NCI-H2196 treated with DMSO at 0.1 percent for 48 hours (cell line): ENCODE measurements around the gene KRTAP3-3.
"Not testable (repeated sequence)": the region's sequence is repeated elsewhere in the genome, so short reads cannot be mapped to it uniquely, and the experiment has no call there.

Experiments used
- DNase-seq: peaks from one replicate; lab custom pipeline; 2025; ENCODE audit not compliant: unreplicated experiment; lab: John Stamatoyannopoulos, UW

KRTAP3-3 gene

DNA sequence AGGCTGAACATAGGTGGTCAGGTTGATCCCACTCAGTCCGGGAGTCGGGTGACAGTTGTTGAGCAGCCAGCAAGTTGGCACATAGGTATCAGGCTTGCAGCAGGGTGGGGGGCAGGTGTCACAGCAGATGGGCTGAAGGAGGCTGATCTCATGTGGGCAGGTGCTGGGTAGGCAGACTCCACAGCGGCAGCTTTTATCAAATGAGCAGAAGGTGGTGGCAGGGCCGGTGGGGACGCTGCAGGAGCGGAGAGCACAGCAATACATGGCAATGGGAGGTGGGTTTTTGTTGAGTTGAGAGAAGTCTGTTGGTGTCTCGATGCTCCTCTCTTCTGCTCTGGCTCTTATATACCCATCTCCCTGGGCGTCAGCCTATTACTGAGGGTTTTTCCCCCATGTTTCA lies 14.8 kb upstream of the KRTAP3-3 start, which contains the start of gene KRTAP3-1:
KRTAP3-1 (minus strand) TSS at position 318 of the 400 bp plus-strand sequence; CDS start at position 264, 54 bp downstream.
- DNase-seq = no peak

DNA sequence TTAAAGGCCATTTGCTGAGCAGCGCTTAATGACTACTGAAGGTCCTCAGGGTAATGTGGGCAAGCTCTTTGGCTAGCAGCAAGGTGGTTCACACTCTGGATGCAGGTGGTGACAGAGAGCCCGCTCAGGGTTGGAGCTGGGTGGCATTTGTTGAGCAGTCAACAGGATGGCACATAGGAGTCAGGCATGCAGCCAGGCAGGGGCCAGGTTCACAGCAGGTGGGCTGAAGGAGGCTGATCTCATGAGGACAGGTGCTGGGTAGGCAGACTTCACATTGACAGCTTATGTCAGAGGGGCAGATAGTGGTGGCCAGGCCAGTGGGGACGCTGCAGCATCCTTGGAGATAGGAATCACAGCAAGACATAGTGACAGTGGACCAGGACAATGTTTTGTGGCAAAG lies 10.4 kb upstream of the KRTAP3-3 start:
- DNase-seq = no peak

DNA sequence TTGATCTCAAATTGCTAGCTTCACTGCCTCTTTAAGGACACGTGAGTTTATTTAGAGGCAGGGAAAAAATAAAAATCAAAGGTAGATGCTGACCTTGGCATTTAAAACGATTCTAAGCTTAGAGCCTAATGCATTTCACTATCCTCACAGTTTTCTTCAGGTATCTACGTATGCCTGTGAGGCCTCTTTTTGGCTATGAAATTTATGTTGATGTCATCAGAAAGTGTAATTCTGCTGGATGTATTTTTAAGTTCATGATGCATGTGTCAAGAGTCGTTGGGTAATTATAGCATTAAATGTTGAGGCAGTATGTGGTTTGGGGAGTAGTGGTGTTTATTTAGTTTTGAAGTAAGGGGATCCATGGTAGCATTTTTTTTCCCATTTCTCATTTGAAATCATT lies 10.0 kb upstream of the KRTAP3-3 start:
- DNase-seq = no peak

DNA sequence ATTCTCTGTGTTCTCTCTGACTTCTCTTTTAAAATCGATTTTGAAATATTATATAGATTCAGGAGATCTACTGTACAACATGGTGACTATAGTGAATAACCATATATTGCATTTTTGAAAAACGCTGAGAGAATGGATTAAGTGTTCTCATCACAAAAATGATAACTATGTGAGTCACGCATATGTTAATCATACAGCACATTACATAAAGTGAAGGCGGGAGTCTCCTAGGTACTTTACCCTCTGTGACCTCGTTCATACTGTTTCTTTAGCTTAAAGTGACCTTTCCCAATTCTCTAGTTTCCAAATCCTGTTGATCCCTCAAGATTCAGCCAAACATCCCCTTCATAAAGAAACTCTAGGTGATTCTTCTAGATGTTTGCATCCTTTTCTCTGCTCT lies 8.8 kb upstream of the KRTAP3-3 start:
- no peak for DNase-seq

DNA sequence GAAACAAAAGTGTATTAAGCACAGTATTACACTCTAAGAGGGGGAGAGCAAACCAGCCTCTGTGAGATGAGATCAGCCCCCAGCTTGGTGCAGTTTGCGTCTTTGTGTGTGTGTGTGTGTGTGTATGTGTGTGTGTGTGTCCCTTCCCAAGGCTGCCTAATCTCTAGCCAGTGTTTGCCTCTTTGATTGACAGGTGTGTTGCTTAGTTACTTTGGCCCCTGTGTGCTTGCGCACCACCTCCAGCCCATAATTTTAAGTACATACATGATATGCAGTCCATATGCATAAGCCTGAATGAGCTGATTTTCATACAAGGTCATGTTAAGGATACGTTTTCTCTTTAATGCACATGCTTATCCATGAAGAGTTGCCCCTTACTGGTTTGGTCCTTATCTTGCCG lies 7.8 kb upstream of the KRTAP3-3 start:
- no peak for DNase-seq

DNA sequence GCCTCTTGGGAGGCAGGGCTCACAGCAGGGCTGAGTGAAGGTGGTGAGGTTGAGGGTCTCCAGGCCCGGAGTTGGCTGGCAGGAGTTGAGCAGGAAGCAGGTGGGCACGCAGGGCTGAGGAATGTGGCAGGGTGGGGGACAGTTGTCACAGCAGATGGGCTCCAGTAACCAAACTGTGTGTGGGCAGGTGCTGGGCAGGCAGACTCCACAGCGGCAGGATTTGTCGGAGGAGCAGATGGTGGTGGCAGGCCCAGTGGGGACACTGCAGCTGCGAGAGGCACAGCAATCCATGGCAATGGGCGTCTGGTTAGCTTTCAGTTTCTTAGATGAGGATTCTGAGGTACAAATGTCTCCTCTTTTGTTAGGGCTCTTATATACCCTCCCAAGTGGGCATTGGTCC lies 5.6 kb upstream of the KRTAP3-3 start, which contains the start of gene KRTAP3-2:
KRTAP3-2 (minus strand) TSS at position 344 of the 400 bp plus-strand sequence; CDS start at position 291, 53 bp downstream.
- DNase-seq = not testable (repeated sequence)

DNA sequence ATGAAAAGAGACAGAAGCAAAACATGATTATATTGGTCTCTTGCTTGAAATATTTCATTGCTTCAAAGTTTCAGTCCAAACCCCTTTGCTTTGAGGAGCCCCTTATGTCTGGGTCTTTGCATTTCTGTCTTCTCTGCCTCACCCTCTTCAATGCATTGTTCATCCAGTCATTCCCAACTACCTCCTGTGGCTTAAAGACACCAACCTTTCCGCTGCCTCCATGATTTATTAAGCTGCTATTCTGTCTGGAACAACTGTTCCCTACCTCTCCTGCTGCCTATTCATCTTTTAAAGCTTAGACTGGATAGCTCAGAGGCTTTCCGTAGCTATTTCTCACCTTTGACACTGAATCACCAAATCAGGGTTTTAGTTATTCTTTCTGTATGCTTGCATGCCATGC lies 3.4 kb upstream of the KRTAP3-3 start:
- no peak for DNase-seq

DNA sequence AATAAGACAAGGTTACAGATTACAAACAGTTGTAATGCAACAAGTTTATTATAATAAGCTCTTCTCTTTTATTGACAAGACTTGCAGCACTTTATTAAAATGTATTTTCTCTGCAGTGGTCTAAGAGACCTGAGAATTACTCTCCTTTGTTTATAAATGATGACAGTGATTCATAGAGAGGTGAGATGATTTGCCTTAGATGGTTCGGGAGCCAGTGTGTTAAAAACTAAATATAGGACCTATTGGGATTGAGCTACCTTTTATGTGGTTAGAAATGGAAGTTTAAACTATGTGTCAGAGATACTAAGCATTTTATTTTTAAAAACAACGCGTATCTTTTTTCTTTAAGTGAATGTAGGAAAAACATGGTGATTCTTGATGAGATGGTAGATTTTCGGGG lies 2.9 kb upstream of the KRTAP3-3 start:
- DNase-seq = no peak

DNA sequence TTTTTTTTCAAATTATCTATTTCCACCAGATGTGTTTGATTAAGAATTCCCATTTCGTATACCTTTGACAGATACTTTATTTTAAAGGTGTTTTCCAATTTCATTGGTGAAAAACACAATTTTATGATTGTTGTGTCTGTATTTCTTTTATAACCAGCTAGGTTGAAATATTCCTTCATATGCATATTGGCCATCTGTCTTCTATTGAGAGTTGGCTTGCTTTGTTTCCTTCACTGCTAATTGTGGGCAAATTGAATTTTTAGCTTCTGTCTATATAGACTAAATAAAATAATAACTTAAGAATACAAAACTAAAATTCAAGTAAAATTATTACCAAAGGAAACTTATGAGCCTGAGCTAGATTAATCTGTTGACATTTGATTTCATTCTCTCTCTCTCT lies 1.2 kb upstream of the KRTAP3-3 start:
- DNase-seq = no peak

DNA sequence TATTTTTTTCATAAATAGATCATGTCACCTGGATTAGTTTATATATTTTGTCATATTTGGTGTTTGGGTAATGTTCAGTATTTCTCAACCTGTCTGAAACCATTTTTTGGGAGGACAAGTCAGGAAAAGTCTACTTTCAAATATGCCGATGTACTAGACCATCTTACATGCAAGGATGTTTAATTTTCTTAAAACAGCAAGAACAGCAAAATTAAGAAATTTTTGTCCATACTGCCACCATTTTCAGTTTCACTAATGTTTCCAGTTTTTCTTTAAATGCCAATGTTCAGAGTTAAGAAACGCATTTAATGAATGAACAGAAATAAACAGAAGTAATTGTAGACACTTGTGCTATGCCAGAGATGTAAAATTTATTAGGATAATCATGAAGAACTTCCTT lies 880 bp downstream of the KRTAP3-3 start:
- no peak for DNase-seq

DNA sequence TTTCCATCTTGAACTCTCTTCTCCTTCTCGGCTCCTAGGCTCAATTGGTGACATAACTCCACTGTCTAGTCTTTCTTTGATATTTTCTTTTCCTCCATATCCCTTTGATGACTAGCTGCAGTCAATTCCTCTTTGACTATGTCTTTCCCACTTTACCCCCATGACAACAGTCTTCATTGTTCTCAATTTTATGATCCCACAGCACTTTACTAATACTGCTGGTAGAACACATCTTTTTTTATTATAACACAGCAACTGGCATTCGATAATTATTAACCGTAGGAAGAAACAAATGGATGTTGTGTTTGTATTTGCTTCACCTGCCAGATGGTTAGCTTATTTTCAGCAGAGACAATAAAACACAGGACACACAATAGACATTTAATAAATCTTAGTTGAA lies 1.3 kb downstream of the KRTAP3-3 start:
- DNase-seq = no peak

DNA sequence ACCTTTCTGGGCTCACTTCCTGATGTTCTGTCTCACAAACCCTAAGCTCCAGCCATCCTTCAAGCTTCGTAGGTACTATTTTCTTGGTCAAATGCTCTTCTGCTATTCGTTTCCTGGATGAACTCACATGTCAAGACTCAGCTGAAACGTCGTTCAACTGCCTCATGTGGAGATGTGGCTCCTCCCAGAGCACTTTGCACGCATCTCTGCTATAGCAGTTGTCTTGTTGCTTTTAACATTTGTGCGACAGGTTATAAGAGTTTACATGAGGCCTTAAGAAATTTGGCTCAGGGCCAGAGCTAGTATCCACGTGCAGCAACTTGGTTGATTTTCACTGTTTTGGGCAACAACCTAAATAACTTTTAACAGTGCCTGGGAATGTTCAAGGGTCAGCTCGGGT lies 7.0 kb downstream of the KRTAP3-3 start:
- no peak for DNase-seq

DNA sequence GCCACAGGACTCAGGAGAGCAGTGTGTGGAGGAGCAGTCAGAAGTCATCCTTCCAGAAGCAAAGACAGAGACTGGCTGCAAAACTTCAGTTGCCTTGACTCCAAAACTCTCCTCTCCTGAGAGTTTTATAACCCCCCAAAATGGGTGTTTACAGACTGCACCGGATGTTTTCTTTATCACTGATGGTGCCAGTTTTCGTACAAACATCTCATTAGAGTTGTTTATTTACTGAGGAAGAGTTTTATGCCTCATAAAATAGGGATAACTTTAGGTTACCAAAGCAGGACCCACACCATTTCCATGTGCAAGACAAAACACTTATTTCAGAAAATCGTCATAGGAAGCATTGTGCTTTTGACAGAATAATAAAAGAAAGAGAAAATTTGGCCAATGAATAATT lies 9.7 kb downstream of the KRTAP3-3 start, which contains the start of gene KRT40:
KRT40 (minus strand) TSS at position 101 of the 400 bp plus-strand sequence; CDS start at position 48, 53 bp downstream.
- DNase-seq = no peak

DNA sequence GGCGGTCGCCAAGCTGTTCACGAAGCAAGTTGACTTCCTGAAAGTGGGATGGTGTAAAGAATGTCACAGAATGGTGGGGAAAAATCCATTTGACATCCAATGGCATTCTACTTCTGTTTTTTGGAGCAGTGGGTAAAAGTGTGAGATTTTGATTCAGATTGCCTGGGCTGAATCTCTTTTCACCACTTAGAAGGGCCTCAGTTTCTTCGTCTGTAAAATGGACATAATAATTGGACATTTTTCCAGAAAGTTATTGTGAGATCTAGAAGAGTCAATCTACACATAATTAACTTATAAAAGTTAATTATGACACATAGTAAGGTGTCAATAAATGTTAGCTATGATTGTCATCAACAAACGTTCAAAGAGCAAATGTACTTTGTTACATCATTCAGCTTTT lies 12.8 kb downstream of the KRTAP3-3 start:
- DNase-seq = no peak

DNA sequence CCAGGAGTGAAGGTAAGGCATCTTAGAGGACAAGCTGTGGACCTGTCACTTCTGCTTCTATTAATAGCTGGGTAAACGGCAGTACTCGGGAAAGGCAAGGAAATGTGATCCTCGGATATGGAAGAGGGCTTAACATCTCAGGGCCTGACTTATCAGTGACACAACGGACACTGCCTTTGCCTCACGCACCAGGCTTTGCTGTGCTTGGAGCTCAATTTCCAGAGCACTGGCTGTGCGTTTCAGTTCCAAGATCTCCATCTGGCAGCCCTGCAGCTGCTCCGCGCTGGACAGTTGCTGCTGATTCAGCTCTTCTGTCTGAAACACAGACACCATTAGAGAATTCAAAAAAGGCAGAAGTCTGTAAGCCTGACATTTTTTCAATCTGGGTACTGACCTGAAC lies 13.4 kb downstream of the KRTAP3-3 start:
- peak; percentile 3 for DNase-seq

DNA sequence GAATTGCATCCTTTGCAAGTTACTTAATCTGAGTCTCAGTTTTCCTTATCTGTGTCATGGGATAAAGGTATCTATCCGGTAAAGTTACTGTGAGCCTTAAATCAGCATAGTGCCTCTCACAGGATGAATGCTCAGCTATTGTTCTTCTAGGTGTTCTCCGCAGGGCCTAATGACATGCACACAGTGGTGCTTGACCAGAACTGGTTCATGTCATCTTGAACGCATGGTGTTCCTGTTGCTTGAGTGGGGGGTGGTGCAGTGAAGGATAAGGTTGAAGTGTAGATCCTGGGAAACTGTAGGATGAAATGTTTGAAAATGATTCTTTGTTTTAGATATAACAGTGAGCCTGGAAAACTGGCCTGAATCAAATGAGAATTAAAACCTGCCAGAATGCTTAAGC lies 13.8 kb downstream of the KRTAP3-3 start:
- DNase-seq = no peak

DNA sequence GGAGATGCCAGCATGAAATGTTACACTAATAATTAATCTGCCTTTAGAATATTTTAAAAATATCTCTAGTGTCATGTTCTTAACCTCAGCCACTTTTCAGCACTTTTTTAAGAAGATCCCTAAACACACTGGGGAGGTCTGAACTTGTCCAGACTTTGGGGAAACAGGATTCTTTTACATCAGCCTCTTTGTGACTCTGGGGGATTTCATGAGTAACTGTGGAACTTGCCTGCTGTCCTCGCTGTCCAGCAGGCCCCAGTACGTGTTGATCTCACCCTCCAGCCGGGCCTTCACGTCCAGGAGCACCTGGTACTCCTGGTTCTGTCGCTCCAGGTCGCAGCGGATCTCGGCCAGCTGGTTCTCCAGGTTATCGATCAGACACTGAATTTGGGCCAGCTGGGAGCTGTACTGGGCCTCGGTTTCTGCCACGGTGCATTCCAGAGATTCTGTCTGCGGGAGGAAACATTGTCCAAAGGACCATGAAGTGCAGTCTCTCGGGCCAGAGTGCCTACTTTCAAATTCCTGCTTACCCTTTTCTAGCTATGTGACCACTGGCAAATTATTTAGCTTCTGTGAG lies 15.3 kb downstream of the KRTAP3-3 start:
- DNase-seq = no peak

DNA sequence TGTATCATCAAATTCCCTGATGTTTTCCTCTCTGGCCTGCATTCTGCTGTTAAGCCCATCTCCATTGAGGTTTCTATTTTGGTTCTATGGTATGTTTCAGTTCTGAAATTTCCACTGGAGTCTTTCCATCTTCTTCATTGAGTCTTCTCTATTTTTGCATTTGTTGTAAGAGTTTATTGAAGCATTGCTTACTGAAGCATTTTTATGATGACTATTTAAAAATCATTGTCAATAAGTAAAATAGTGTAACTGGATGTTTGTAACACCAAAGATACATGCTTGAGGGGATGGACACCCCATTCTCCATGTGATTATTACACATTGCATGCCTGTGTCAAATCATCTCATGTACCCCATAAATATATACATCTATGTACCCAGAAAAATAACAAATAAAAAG lies 18.4 kb downstream of the KRTAP3-3 start:
- DNase-seq = no peak

DNA sequence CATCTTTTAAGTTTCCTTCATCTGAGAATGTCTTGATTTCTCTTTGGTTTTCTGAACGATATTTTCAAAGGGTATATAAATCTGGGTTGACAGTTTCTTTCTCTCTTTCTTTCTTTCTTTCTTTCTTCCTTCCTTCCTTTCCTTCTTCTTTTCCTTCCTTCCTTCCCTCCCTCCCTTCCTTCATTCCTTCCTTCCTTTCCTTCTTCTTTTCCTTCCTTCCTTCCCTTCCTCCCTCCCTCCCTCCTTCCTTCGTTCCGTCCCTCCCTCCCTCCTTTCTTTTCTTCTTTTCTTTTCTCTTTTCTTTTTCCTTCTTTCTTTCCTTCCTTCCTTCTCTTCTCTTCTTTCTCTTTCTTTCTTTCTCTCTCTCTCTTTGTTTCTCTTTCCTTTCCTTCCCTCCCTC lies 19.6 kb downstream of the KRTAP3-3 start:
- no peak for DNase-seq

DNA sequence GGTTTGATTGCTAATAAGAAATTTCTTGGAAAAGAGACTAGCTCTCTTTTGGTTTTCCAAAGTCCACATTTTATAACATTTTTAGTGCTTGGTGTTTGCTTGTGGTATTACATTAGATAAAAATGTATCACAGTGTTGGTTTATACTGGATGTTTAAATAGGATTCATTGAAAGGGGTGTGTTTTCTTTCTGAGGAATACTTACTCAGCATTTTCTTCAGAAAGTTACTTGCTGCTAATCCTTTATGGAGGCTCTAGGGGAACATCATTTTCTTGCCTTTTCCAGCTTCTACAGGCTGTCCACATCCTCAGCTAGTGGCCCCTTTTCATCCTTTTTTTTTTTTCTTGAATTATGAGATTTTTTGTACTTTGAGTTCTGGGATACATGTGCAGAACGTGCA lies 26.4 kb downstream of the KRTAP3-3 start:
- no peak for DNase-seq

DNA sequence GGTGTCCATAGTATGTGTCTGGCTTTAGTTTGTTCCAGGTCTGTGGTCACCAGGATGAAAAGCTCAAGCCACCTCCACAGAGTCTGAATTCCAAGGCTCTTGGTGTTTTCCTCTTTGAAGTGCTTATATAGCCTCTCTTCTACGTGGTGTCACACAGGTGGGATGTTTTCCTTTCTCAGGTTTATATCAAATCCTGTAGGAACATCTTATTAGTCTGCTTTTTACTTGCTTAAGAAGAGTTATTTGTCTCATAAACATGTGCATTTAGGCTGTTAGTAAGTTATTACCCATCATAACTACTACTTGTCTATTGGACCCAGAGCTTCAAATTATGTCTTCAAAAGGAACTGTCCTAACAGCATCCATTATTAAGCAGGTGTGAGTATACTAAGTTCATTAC lies 27.1 kb downstream of the KRTAP3-3 start, which contains the start of gene KRT39:
KRT39 (minus strand) TSS at position 101 of the 400 bp plus-strand sequence; CDS start at position 9, 92 bp downstream.
- DNase-seq = no peak

DNA sequence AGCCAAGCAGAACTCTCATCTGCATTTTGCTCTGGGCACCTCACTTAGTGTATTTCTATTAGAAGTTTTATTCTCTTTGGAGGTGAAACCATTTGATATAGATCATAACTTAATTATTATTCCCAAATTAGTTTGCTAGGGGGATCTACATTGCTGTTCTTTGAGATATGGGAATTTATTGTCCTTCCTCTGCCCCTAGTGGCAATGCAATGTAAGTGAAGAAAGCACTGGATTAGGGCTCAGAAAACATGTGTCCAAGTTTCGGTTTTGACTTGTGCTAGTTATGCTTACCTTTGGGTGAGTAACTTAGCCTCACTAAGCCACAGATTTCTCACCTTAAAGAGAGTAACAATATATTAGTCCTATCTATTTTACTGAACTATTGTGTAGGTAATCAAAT lies 30.1 kb downstream of the KRTAP3-3 start:
- DNase-seq = no peak

DNA sequence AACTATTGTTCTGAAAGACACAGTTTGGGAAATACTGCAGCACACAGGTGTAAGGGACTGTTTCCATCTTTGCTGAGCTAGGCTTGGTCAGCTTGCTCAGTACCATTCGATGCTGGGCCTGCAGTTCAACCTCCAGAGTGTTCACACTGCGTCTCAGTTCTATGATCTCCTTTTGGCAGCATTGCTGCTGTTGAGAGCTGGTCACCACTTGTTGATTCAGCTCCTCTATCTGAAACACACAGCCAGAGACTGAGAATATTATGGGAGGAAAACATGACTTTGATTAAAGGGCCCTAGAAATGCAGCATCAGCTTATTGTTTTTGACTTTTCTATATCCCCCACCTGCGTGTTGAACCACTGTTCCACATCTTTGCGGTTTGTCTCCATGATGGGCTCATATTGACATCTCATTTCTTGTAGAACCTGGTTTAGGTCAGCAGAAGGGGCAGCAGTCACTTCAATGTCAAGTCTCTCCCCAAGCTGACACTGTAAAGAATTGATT lies 31.9 kb downstream of the KRTAP3-3 start:
- no peak for DNase-seq
